GM21723 (cell line): Measurements from ENCODE around the gene PLCD1.

Experiments
- ATAC-seq: cut with Tn5 transposase; IDR thresholded peaks from one replicate; pipeline ENCODE4 v1.9.1; 2021; ENCODE audit warnings: mild to moderate bottlenecking, moderate library complexity; ENCODE audit not compliant: unreplicated experiment

The PLCD1 gene

DNA sequence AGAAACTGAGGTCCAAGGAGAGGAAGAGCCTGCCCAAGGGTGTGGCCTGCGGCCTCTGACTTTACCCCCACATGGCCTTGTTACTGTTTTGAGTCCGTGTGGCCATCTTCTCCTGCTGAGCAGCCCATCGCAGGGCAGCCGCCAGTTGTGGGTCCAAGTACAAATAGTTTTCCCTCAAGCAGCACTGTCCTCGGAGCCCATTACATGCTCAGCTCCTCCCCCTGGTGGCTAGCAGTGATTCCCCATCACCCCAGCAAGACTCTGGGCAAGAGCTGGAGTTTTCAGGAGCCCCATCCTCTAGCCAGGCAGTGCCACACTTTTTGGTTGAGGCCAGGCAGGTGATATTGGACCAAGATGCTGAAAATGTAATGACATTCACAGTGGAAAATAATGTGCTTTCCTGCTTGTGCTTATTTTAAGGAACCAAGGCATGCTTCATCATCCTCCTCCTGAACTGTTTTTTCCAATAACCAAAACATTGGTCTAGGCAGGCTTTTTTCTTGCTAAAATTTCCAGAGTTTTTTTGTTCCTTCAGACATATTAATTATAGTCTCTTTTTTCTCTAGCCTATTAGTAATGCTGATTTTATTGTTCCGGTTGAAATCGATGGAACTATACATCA is 62.1 kb downstream of the PLCD1 start:
- peak; percentile 84 for ATAC-seq

DNA sequence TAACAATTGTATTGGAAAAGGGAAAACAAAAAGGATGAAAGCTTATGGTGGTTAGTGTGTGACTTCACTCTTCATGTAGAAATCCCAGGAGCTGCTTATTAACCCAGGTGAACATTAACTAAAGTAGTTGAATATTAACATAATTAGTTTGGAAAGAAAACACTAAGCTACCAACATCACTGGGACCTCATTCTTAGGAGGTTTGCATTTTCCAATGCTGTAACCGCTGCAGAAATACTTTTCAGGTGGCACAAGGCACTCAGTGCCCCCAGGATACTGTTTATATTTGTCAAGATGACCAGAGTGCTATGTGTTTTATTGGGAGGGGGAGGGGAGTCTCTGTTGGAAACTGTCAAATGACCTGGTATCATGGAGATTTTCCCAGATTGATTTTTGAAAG is 64.7 kb downstream of the PLCD1 start:
- ATAC-seq: no peak

DNA sequence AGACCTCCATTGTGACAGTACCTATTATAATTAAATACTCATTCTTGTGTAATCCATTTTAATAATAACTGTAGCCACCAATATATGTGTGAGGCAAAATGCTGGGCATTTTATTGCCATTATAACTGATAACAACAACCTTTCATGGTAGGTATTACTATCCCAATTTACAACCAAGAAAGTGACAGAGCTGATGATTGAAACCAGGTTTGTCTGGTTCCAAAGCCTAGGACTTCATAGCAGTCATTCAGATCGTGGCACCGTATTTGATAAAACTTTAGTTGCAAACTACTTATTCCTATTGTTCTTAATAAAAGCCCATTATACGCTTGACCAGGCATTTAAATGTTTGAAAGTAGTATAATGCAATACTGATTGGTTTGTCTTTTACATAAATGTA is 65.3 kb downstream of the PLCD1 start:
- no peak for ATAC-seq

DNA sequence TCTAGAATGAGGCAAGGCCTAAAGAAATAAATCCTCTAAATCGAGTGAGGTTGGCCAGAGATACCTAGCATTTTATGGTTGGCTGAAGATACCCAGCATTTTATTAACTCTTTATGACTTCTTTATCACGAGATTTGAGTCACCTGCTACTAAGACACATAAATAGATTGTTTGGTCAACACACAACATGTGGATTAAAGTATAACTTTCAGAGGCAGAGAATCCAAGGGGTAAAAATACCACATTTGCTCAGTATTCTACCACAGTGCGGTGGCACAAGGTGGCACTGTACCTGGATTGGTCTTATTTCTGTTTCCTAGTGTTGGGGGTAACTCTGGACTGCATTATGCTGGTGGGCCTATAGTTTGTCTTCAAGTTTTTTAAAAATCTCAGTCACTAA is 65.8 kb downstream of the PLCD1 start:
- no peak for ATAC-seq

DNA sequence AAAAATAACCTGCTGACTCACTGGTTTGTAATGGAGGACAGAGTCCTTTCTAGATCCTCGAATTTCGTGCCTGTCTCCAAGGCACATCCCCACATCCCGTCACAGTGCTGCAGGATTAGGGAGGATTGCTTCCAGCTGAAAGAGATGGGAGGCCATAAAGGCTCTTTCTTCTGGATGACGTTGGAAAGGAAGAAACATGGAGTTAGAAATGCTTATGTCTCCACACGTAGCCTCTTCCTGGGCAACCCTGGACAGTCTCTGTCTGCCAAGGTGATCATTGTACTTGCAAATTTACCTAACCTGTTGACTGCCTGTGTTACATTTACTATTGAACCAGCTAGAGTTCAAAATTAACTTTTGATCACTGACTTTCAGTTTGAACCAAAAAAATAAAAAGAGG is 66.4 kb downstream of the PLCD1 start:
- no peak for ATAC-seq

DNA sequence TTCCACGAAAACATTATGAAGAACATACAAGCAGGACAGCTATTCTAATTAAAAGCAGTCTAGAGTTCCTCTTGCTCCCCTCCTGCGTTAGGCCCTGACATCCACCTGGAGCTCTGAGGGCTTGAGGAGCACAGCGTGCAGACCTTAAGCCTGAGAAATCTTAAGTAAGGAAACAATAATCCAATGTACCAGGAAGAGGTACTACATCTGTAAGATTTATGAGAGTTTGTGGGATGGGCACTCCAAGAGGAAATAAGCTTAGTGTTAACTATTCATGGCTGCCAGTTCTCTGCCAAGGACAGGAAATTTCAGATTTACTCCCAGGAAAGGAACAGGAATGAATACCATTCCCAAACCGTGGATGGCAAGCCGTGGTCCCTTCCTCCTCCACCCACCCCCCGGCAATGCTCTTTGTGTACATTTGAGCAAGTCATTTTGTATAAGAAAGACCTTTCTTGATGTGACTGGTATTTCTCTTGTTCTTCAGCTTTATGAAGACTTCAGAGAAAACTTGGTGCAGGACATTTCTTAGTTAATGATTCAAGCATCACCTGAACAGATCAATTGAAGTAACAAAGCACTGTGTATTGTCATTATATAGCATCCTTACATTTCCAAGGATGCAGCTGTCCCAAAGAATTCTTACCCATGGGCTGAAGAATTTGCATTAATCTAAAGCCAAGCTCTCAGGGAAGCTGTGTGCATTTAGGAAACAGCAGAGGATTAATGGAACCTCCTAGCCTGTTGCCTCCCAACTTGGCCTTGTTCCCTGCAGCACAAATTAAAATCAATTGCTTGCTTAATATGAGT is 67.6 kb downstream of the PLCD1 start:
- no peak for ATAC-seq

DNA sequence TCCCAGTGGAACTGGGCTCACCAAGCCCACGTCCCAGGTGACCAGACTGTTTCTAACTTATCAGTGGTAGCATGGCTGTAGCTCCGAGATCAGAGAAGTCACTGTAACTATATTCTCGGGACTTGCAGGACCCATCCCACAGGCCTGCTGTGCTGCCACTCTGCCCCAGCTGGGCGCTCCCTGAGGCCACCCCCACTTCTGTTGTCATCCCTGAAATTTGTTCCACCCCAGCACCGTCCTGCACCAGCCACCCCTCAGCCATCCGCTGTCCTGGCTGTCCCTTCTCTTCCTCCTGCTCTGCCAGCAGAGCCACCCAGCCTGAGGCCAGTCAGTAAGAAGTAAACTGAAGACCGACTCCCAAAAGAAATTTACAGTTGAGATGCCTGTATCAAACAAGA is 71.9 kb downstream of the PLCD1 start:
- no peak for ATAC-seq
